Esophagus muscularis mucosa (tissue), 4 donors: ENCODE results near the gene ADCY10. TPM values are rescaled to one million over a fixed set of nuclear protein-coding genes. Genes with fewer than 3 reads are reported as not detected.

Experiments
- DNase-seq: peaks from one replicate; pipeline ENCODE4 v3.0.0-alpha.2; 2017; ENCODE audit errors: extremely low spot score
- H3K27ac ChIP-seq, 4 donors: fragments of 200-600 bp; sonication (generic); replicated peaks in 1 of 4; 1 replicate in 3 of 4; 2 replicates in 1 of 4; pipeline ENCODE4 v1.5.1; 2016 to 2019; ENCODE audit warnings: mild to moderate bottlenecking in 1 of 4
- H3K27me3 ChIP-seq, 4 donors: fragments of 200-600 bp; sonication (generic); one replicate each; pipeline versions ENCODE4 v1.5.1 to v1.6.0; 2016 to 2019
- H3K36me3 ChIP-seq, 4 donors: fragments of 200-600 bp; sonication (generic); one replicate each; pipeline ENCODE4 v1.5.1; 2016 to 2019
- H3K4me1 ChIP-seq, 4 donors: fragments of 200-600 bp; sonication (generic); one replicate each; pipeline ENCODE4 v1.5.1; 2016 to 2019
- H3K4me3 ChIP-seq, 4 donors: fragments of 200-600 bp; sonication (generic); 1 replicate in 2 of 4; 2 replicates in 2 of 4; pipeline ENCODE4 v1.5.1; 2016 to 2019; ENCODE audit warnings: mild to moderate bottlenecking in 4 of 4, moderate library complexity in 1 of 4
- H3K9me3 ChIP-seq, 4 donors: fragments of 200-600 bp; sonication (generic); 1 replicate in 3 of 4; 2 replicates in 1 of 4; pipeline ENCODE4 v1.5.1; 2016 to 2019
- CTCF ChIP-seq, 3 experiments: fragments of 200-600 bp in 2 of 3; fragments of 450-650 bp in 1 of 3; sonication (generic) in 2 of 3; IDR thresholded peaks; one replicate each; pipeline ENCODE4 v1.5.1; 2017 to 2019; ENCODE audit warnings: antibody characterized with exemption in 3 of 3, mild to moderate bottlenecking in 2 of 3, moderate library complexity in 1 of 3
- EP300 ChIP-seq: sonication (generic); formaldehyde crosslinking; IDR thresholded peaks from one replicate; pipeline ENCODE4 v1.6.1; 2017; ENCODE audit warnings: antibody characterized with exemption
- POLR2A ChIP-seq: fragments of 450-650 bp; IDR thresholded peaks from one replicate; pipeline ENCODE4 v1.6.1; 2017; ENCODE audit warnings: antibody characterized with exemption, moderate library complexity, mild to moderate bottlenecking, low read depth
- POLR2AphosphoS5 ChIP-seq, 2 donors: sonication (generic); formaldehyde crosslinking; IDR thresholded peaks; one replicate each; pipeline ENCODE4 v1.6.1; 2017; ENCODE audit warnings: antibody characterized with exemption in 2 of 2
- WGBS: methylation state at CpG from one replicate; pipeline ENCODE4 v1.1.5; 2018; 5-methylcytosine and 5-hydroxymethylcytosine counted together
- intact Hi-C: fragments of 100-400 bp; cut with DNase I; formaldehyde crosslinking; loops from one replicate; pipeline ENCODE4 v1.15.1; 2023
- total RNA-seq, 4 donors: library from RNA; depleted of rRNA; stranded (reverse); fragments of >200 nt; gene quantifications; one replicate each; pipeline versions ENCODE4 v1.1.0 to v1.2.1, GENCODE V29; 2016

Gene ADCY10
- total RNA-seq, 4 donors from 2014 or later = under 0.01 to 0.29 (median 0.21) TPM

DNA sequence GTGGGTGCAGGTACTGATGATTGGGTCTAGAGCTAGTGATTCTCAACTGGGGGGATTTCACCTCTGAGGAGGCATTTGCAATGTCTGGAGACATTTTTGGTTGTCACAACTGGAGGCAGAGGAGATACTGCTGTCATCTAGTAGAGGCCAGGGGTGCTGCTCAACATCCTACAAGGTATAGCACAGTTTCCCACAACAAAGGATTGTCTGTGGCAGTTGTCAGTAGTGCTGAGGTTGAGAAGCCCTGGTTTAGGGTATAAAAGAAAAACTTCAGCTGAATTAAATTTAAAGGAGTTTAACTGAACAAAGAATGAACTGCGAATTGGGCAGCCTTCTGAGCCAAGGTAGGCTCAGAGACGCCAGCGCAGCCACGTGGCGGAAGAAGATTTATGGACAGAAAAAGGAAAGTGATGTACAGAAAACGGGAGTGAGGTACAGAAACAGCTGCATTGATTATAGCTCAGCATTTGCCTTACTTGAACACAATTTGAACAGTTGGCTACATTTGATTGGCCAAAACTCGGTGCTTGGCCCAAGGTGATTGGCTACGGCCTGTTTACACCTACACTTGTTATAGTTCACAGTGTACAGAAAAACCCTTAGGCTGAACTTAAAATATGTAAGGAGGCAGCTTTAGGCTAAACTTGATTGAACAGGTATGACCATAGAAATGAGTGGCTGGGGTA is 151.7 kb downstream of the ADCY10 start:
- no peak for DNase-seq
- intact Hi-C loops = no loop called here
- Histone ChIP-seq H3K4me1 (peaks cover 21 to 49% (median 42%) of the 10 kb centered on the region in 4 donors), H3K9me3 (no peaks in the 10 kb centered on the region), H3K27ac (no peak overlapping the region), H3K36me3 (peaks cover 0 to 18% (median 12%) of the 10 kb centered on the region in 4 donors), H3K27me3 (no peaks in the 10 kb centered on the region), H3K4me3 (no peak overlapping the region)
- no peak for TF ChIP-seq POLR2A
- TF ChIP-seq CTCF (IDR thresholded peaks at IDR 0.05) = no peak
- no peak for TF ChIP-seq EP300
- TF ChIP-seq POLR2AphosphoS5 (IDR thresholded peaks at IDR 0.05) = no peak
- 96% methylated on average over 8 of the region's 8 CpGs for WGBS

- peaks cover 0 to 10% (median 5%) of the 10 kb centered on the region in 4 donors for H3K36me3 ChIP-seq
- intact Hi-C loops = no loop called here
- TF ChIP-seq POLR2A (no peak), CTCF (IDR thresholded peaks at IDR 0.05) (no peak), POLR2AphosphoS5 (IDR thresholded peaks at IDR 0.05) (no peak), EP300 (no peak)
- H3K4me1 ChIP-seq = peaks cover 28 to 56% (median 48%) of the 10 kb centered on the region in 4 donors
- WGBS = 50% methylated on average over 2 of the region's 2 CpGs
- H3K27me3 ChIP-seq = no peaks in the 10 kb centered on the region
- no peaks in the 10 kb centered on the region for H3K9me3 ChIP-seq
- H3K27ac ChIP-seq = no peak overlapping the region
- DNase-seq = no peak
- H3K4me3 ChIP-seq = no peak overlapping the region
Measured at GRCh38 chr1:167761400-167761799, 152.5 kb downstream of the ADCY10 start.

Other genes starting within 250 kb of the ADCY10 start
- 100 to 1,000 TPM in 2 of 4 donors, 10 to 100 TPM in 2; 72.7 to 130 (median 107) TPM for gene MPZL1, start 192.2 kb downstream of the ADCY10 start, total RNA-seq
- gene DCAF6, start 22.5 kb upstream of the ADCY10 start, total RNA-seq = 100 to 1,000 TPM in 2 of 4 donors, 10 to 100 TPM in 2; 80.4 to 110 (median 93.9) TPM
- gene MPC2, start 22.9 kb upstream of the ADCY10 start, total RNA-seq = 10 to 100 TPM; 41.6 to 70.3 (median 52.5) TPM
- 10 to 100 TPM; 19.5 to 46.7 (median 22.9) TPM for gene GPR161, start 222.8 kb upstream of the ADCY10 start, total RNA-seq